A549 (cell line): Measurements from ENCODE around the gene NFYC. TPM values are rescaled to one million over a fixed set of nuclear protein-coding genes. Genes with fewer than 3 reads are reported as not detected.
A peak's percentile ranks its signal among the peaks of the same experiment; 100 is the strongest.

Experiments
- ATAC-seq, 2 experiments: fragments of 200-7000 bp in 1 of 2; fragments of >200 bp in 1 of 2; cut with Nextera tagmentation in 1 of 2; cut with Tn5 transposase in 1 of 2; 3 replicates each; pipeline versions ENCODE4 v1.8.0 to v1.9.1; 2018 to 2020; ENCODE audit warnings: mild to moderate bottlenecking in 1 of 2, moderate library complexity in 1 of 2
- CTCF ChIA-PET: fragments of 300-600 bp; sonication (Branson Sonifier 250); formaldehyde crosslinking; extraction: SDS; loops from one replicate; lab custom pipeline; 2021; ENCODE audit warnings: antibody characterized with exemption, inconsistent platforms; lab: Yijun Ruan, JAX
- POLR2A ChIA-PET: fragments of 350-600 bp; formaldehyde crosslinking; extraction: SDS; loops from one replicate; lab custom pipeline; 2021; ENCODE audit warnings: antibody characterized with exemption, inconsistent platforms; lab: Yijun Ruan, JAX
- DNase-seq, 2 experiments: peaks; one replicate each; pipeline versions ENCODE4 v3.0.0 to v3.0.0-alpha.2; 2011 to 2016; ENCODE audit warnings: low read depth in 1 of 2, low spot score in 1 of 2
- FAIRE-seq: peaks from 2 replicates; lab custom pipeline; 2011; peaks lifted over from hg19 to GRCh38; lab: Jason Lieb, UNC
- H3K27ac ChIP-seq, 2 experiments: fragments of >200 bp; sonication (Bioruptor Twin); formaldehyde crosslinking; 3 replicates each; pipeline ENCODE4 v1.5.1; 2016 to 2017
- H3K4me1 ChIP-seq: fragments of >200 bp; sonication (Bioruptor Twin); formaldehyde crosslinking; 3 replicates; pipeline ENCODE4 v1.6.1; 2016
- H3K4me2 ChIP-seq: fragments of >200 bp; sonication (Bioruptor Twin); formaldehyde crosslinking; 3 replicates; pipeline ENCODE4 v1.6.1; 2016
- H3K4me3 ChIP-seq: fragments of >200 bp; sonication (Bioruptor Twin); formaldehyde crosslinking; 3 replicates; pipeline ENCODE4 v1.5.1; 2016
- H3K9me3 ChIP-seq: fragments of >200 bp; sonication (Bioruptor Twin); formaldehyde crosslinking; 3 replicates; pipeline ENCODE4 v1.6.1; 2016
- ATOH8 ChIP-seq: fragments of 250-450 bp; sonication (Bioruptor Pico); IDR thresholded peaks from 2 replicates; pipeline ENCODE4 v1.5.0; 2020; ENCODE audit warnings: low read depth, mild to moderate bottlenecking, moderate library complexity
- CBX2 ChIP-seq: fragments of 200-600 bp; sonication (generic); IDR thresholded peaks from 2 replicates; pipeline ENCODE4 v1.6.1; 2016; ENCODE audit warnings: low read depth, mild to moderate bottlenecking, borderline replicate concordance
- CEBPB ChIP-seq, 2 experiments: fragments of >200 bp in 1 of 2; sonication (Bioruptor Twin) in 1 of 2; formaldehyde crosslinking in 1 of 2; IDR thresholded peaks; 2 replicates each; pipeline ENCODE4 v1.6.1; 2012 to 2016
- CHD4 ChIP-seq: fragments of 200-600 bp; sonication (generic); IDR thresholded peaks from 2 replicates; pipeline ENCODE4 v1.6.1; 2016; ENCODE audit warnings: antibody characterized with exemption, mild to moderate bottlenecking, borderline replicate concordance
- EP300 ChIP-seq, 2 experiments: fragments of >200 bp; sonication (Bioruptor Twin); formaldehyde crosslinking; IDR thresholded peaks; 2 replicates in 1 of 2; 3 replicates in 1 of 2; pipeline ENCODE4 v1.6.1; 2016 to 2017
- ESRRA ChIP-seq: fragments of 150-350 bp; IDR thresholded peaks from 2 replicates; pipeline ENCODE4 v1.6.1; 2014; ENCODE audit warnings: mild to moderate bottlenecking, low read length, borderline replicate concordance
- GATA3 ChIP-seq: IDR thresholded peaks from 2 replicates; pipeline ENCODE4 v1.6.1; 2012; ENCODE audit warnings: borderline replicate concordance
- HES2 ChIP-seq: fragments of >200 bp; sonication (Bioruptor Twin); formaldehyde crosslinking; IDR thresholded peaks from 2 replicates; pipeline ENCODE4 v1.6.1; 2016
- HOXA7 ChIP-seq: fragments of 250-450 bp; sonication (Bioruptor Pico); IDR thresholded peaks from 2 replicates; pipeline ENCODE4 v1.5.0; 2020; ENCODE audit warnings: mild to moderate bottlenecking, moderate library complexity
- HOXB13 ChIP-seq: fragments of 250-450 bp; sonication (Bioruptor Pico); IDR thresholded peaks from 2 replicates; pipeline ENCODE4 v1.5.0; 2020; ENCODE audit warnings: low read depth, mild to moderate bottlenecking, moderate library complexity
- KDM1A ChIP-seq: fragments of 200-600 bp; sonication (generic); IDR thresholded peaks from 2 replicates; pipeline ENCODE4 v1.6.1; 2016; ENCODE audit warnings: low read depth, mild to moderate bottlenecking
- KDM5A ChIP-seq: fragments of 200-600 bp; sonication (generic); IDR thresholded peaks from 2 replicates; pipeline ENCODE4 v1.6.1; 2016; ENCODE audit warnings: antibody characterized with exemption, mild to moderate bottlenecking
- MYC ChIP-seq: IDR thresholded peaks from 2 replicates; pipeline ENCODE4 v1.6.1; 2012; ENCODE audit warnings: mild to moderate bottlenecking, inconsistent platforms, low read length, improper control_type of control experiment, borderline replicate concordance
- NPAS2 ChIP-seq: fragments of 250-450 bp; sonication (Bioruptor Pico); IDR thresholded peaks from 2 replicates; pipeline ENCODE4 v1.8.0; 2022; ENCODE audit warnings: mild to moderate bottlenecking, moderate library complexity, borderline replicate concordance
- PHF8 ChIP-seq: fragments of 200-600 bp; sonication (generic); IDR thresholded peaks from 2 replicates; pipeline ENCODE4 v1.6.1; 2016; ENCODE audit warnings: low read depth, mild to moderate bottlenecking, antibody characterized with exemption, moderate library complexity, borderline replicate concordance
- POLR2AphosphoS2 ChIP-seq: conservative IDR thresholded peaks from 2 replicates; pipeline ENCODE4 v1.6.1; 2012; ENCODE audit warnings: low read length, improper control_type of control experiment, inconsistent platforms
- RAD21 ChIP-seq, 2 experiments: fragments of >200 bp in 1 of 2; sonication (Bioruptor Twin) in 1 of 2; formaldehyde crosslinking in 1 of 2; IDR thresholded peaks in 1 of 2; conservative IDR thresholded peaks in 1 of 2; 2 replicates in 1 of 2; 3 replicates in 1 of 2; pipeline ENCODE4 v1.6.1; 2012 to 2018; ENCODE audit warnings: inconsistent platforms in 1 of 2
- RFX5 ChIP-seq: fragments of 450-650 bp; IDR thresholded peaks from 2 replicates; pipeline ENCODE4 v1.7.1; 2014; ENCODE audit warnings: antibody characterized with exemption, mild to moderate bottlenecking, moderate library complexity
- RNF2 ChIP-seq: fragments of 200-600 bp; sonication (generic); IDR thresholded peaks from 2 replicates; pipeline ENCODE4 v1.6.1; 2016; ENCODE audit warnings: low read depth, mild to moderate bottlenecking, antibody characterized with exemption, moderate library complexity, borderline replicate concordance
- TFCP2L1 ChIP-seq: fragments of 250-450 bp; sonication (Bioruptor Pico); IDR thresholded peaks from 2 replicates; pipeline ENCODE4 v1.5.0; 2021; ENCODE audit warnings: mild to moderate bottlenecking
- USF2 ChIP-seq: fragments of 450-650 bp; IDR thresholded peaks from 2 replicates; pipeline ENCODE4 v1.6.1; 2014; ENCODE audit warnings: antibody characterized with exemption
- ZC3H11A ChIP-seq: fragments of 450-650 bp; IDR thresholded peaks from 2 replicates; pipeline ENCODE4 v1.6.1; 2014; ENCODE audit warnings: antibody characterized with exemption, mild to moderate bottlenecking
- ZFP36 ChIP-seq: fragments of 450-650 bp; IDR thresholded peaks from 2 replicates; pipeline ENCODE4 v1.6.1; 2014; ENCODE audit warnings: borderline replicate concordance; ENCODE audit not compliant: partially characterized antibody
- WGBS: methylation state at CpG from one replicate; pipeline ENCODE4 v1.1.6; 2017; ENCODE audit errors: missing lambda C conversion rate; 5-methylcytosine and 5-hydroxymethylcytosine counted together
- polyA plus RNA-seq, 4 experiments: library from polyadenylated mRNA; depleted of rRNA in 3 of 4; stranded (reverse); fragments of >200 nt; fragmentation: RNase III in 1 of 4; extraction: RNeasy Plus Mini Kit Qiagen cat#74134 plus additional on column Dnase treatment in 1 of 4; gene quantifications; 2 replicates in 3 of 4; 3 replicates in 1 of 4; pipeline ENCODE4 v1.2.3, GENCODE V29; 2011 to 2017
- TF ChIP-seq, protein P1 (sequence below): fragments of 250-450 bp; sonication (Bioruptor Pico); IDR thresholded peaks from 2 replicates; pipeline ENCODE4 v1.5.0; 2021; ENCODE audit warnings: mild to moderate bottlenecking, moderate library complexity, borderline replicate concordance
- TF ChIP-seq, protein P2 (sequence below): fragments of 150-350 bp; IDR thresholded peaks from 2 replicates; pipeline ENCODE4 v1.6.1; 2014; ENCODE audit warnings: low read depth, mild to moderate bottlenecking, low read length

NFYC gene
- polyA plus RNA-seq, 2 of the 4 experiments (the other 2 are of a cell fraction) = 35.1 to 43.4 TPM

DNA sequence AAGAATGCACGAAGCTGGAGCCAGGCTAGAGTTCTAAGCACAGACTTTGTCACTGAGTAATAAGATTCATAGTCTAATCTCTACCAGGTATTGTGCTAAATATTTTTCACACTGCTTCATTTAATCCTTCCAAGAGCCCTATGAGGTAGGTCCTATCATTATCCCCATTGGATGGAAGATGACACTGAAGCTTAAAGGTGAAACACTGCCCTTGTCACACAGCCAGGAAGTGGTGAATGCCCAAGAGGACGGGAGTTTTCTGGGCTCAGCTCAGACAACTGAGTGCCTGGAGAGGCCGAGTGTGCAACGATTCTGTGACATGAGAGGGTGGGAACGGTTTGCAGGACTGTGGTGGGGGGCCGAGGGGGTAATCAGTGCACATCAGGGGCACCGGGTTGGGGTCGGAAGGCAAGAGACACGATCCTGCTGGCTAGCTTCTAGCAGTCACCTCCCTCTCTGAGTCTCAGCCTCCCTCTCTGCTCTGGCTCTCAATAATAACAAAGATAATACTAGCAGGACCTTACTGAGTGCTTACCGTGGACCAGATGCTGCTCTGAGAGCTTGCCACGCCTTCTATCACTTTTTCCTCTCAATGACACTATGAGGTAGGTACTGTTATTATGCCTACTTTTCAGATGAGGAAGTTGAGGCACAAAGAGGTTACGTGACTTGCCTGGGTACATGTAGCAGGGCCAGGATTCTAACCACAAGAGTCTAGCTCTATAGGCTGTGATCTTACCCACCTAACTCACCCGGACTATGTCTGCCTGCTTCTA, 104.5 kb downstream of the NFYC start (continued):
- TF ChIP-seq CHD4 (no peak), EP300 (IDR thresholded peaks at IDR 0.05) (no peak)

DNA sequence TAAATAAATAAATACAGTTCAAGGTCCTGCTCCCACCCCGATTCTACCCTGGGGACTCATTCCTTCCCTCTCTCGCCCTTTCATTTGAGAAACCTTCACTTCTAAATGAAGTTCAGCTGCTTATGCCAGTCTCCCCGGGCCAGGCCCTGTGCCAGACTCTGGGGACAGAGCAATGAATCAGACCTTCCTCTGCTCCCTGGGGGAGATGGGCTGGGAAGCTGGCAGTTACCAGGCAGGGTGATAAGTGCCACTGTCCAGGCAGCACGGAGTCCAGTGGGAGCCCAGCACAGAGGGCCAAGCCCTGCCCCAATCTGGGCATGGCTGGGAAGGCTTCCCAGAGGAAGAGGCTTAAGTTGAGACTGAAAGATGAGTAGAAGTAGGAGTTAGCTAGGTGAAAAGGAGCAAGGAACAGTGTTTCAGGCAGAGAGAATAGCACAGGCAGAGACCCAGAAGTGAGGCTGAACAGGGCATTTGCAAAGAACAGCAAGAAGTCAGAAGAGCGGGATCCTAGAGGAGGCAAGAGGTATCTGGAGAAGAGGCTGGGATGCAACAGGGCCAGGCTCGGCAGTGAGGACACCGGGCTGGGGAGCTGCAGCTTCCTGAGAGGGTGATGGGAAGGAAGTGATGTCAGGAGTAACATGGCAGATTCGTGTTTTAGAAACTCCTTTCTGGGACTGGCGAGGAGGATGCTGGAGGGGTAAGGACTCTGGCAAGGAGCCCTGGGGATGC, 105.6 kb downstream of the NFYC start:
- H3K4me2 ChIP-seq = no peak overlapping the region
- 69% methylated on average over 9 of the region's 9 CpGs for WGBS

GRCh38 chr1:40797668-40798010, 106.1 kb downstream of the NFYC start:
- no peak for FAIRE-seq
- no peak for TF ChIP-seq ZFP36
- TF ChIP-seq ESRRA = no peak
- TF ChIP-seq PHF8 = no peak
- TF ChIP-seq ATOH8 (CRISPR knock-in tag) = no peak
- TF ChIP-seq RNF2 = no peak
- TF ChIP-seq TFCP2L1 (CRISPR knock-in tag) = no peak
- no peak for TF ChIP-seq MYC
- no peak for TF ChIP-seq NPAS2 (CRISPR knock-in tag)
- TF ChIP-seq CBX2 = no peak
- TF ChIP-seq, protein P1, sequence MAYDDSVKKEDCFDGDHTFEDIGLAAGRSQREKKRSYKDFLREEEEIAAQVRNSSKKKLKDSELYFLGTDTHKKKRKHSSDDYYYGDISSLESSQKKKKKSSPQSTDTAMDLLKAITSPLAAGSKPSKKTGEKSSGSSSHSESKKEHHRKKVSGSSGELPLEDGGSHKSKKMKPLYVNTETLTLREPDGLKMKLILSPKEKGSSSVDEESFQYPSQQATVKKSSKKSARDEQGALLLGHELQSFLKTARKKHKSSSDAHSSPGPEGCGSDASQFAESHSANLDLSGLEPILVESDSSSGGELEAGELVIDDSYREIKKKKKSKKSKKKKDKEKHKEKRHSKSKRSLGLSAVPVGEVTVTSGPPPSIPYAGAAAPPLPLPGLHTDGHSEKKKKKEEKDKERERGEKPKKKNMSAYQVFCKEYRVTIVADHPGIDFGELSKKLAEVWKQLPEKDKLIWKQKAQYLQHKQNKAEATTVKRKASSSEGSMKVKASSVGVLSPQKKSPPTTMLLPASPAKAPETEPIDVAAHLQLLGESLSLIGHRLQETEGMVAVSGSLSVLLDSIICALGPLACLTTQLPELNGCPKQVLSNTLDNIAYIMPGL (CRISPR knock-in tag) = no peak
- TF ChIP-seq RAD21 (conservative IDR thresholded peaks at IDR 0.05 in 1 of 2, IDR thresholded peaks at IDR 0.05 in 1 of 2) = no peak
- no peak for TF ChIP-seq EP300 (IDR thresholded peaks at IDR 0.05)
- TF ChIP-seq, protein P2, sequence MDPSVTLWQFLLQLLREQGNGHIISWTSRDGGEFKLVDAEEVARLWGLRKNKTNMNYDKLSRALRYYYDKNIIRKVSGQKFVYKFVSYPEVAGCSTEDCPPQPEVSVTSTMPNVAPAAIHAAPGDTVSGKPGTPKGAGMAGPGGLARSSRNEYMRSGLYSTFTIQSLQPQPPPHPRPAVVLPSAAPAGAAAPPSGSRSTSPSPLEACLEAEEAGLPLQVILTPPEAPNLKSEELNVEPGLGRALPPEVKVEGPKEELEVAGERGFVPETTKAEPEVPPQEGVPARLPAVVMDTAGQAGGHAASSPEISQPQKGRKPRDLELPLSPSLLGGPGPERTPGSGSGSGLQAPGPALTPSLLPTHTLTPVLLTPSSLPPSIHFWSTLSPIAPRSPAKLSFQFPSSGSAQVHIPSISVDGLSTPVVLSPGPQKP = no peak
- no peak for TF ChIP-seq HOXB13

More for the DNA sequence above, 105.6 kb downstream of the NFYC start:
- H3K4me1 ChIP-seq = peaks cover 11% of the 10 kb centered on the region; the same call in 2 of the 3 replicates
- FAIRE-seq = no peak
- no peaks in the 10 kb centered on the region for H3K9me3 ChIP-seq
- POLR2A ChIA-PET = no interaction called here
- no peak for DNase-seq
- H3K4me3 ChIP-seq = no peak overlapping the region
- TF ChIP-seq KDM1A (no peak), ATOH8 (CRISPR knock-in tag) (no peak), HOXA7 (CRISPR knock-in tag) (no peak), NPAS2 (CRISPR knock-in tag) (no peak), RNF2 (no peak), HES2 (no peak), POLR2AphosphoS2 (no peak), USF2 (no peak), ZC3H11A (no peak; the same call in 1 of the 2 replicates), CEBPB (IDR thresholded peaks at IDR 0.05) (no peak), TFCP2L1 (CRISPR knock-in tag) (no peak), GATA3 (no peak), EP300 (IDR thresholded peaks at IDR 0.05) (no peak), KDM5A (no peak), RFX5 (no peak)
- H3K27ac ChIP-seq = no peak overlapping the region
- CTCF ChIA-PET = interaction anchor here (1.1 to 1.4 kb wide), 3 partner anchors 12 to 51 kb away, joined by 3 to 6 read pairs (median 4); no protein-coding TSS in a partner anchor
- 0 out of 6 replicates have a peak, but pooled peaks of 1 of the 2 experiments have one; percentile 4 for ATAC-seq

More at GRCh38 chr1:40797668-40798010, 106.1 kb downstream of the NFYC start:
- ATAC-seq = no peak
- Histone ChIP-seq H3K4me3 (no peak overlapping the region), H3K4me1 (peaks cover 11% of the 10 kb centered on the region; the same call in 2 of the 3 replicates), H3K4me2 (no peak overlapping the region), H3K9me3 (no peaks in the 10 kb centered on the region), H3K27ac (no peak overlapping the region)
- no peak for DNase-seq
- WGBS = 100% methylated on average over 2 of the region's 3 CpGs
- CTCF ChIA-PET = interaction anchor here (1.1 to 1.4 kb wide), 3 partner anchors 12 to 50 kb away, joined by 3 to 6 read pairs (median 4); no protein-coding TSS in a partner anchor
- POLR2A ChIA-PET = no interaction called here
